HG02588 (cell line): ENCODE data around the gene CXXC5.

Experiments used
- ATAC-seq: cut with Tn5 transposase; IDR thresholded peaks from one replicate; pipeline ENCODE4 v1.9.1; 2021; ENCODE audit warnings: mild to moderate bottlenecking, moderate library complexity; ENCODE audit not compliant: unreplicated experiment

CXXC5 gene

GRCh38 chr5:139690803-139691629 is 42.9 kb downstream of the CXXC5 start:
- no peak for ATAC-seq

DNA sequence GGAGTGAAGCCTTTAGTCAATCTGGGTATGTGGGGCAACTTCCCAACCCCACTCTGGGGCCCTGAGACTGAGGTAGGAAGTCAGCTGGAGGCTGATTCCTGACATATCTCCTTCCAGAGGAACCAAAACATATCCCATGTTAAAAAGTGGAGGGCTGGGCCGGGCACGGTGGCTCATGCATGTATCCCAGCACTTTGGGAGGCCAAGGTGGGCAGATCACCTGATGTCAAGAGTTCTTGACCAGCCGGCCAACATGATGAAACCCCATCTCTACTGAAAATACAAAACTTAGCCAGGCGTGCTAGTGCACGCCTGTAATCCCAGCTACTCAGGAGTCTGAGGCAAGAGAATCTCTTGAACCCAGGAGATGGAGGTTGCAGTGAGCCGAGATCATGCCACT is 44.0 kb downstream of the CXXC5 start:
- ATAC-seq, result no peak

GRCh38 chr5:139692679-139693308 is 44.6 kb downstream of the CXXC5 start:
- no peak for ATAC-seq

GRCh38 chr5:139693676-139694364 is 45.7 kb downstream of the CXXC5 start:
- no peak for ATAC-seq

DNA sequence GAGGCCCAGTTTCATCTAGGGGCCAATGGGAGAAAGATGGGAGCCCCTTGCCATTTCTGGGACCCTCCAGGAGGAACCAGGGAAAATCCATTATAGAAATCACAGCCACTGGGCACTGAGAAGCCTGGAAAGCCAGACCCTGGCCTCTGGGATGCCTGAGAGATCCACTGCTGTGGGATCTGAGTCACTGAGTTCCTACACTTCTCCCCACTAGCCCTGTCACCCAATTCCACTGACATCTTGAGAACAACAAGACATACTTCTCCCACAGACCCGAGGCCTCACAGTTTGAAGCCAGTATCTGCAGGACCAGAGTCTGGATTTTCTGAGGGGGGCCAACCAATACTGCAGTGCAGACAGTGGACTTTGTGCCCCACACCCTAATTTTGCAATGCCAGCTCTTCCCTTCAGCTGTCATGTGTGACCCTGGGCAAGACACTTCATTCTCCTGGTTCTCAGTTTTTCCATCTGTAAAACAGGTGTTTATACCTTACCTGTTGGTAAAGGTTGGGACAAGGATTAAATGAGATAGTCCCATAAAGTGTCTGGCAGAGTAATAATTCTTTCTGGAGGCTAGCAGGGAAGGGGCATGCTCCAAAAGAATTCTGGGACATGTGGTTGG is 46.5 kb downstream of the CXXC5 start:
- no peak for ATAC-seq

DNA sequence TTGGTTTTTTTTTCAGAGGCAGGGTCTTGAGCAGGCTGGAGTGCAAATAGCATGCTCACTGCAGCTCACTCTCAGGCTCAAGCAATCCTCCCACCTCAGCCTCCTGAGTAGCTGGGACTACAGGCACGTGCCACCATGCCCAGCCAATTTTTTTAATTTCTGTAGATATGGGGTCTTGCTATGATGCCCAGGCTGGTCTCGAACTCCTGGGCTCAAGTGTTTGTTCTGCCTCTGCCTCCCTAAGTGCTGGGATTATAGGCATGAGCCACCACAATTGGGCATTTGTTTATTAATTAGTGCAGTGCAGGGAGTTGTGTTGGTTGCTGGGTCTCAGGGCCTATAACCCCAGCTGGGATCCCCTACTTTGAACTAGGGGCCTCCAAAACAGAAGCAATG is 47.0 kb downstream of the CXXC5 start:
- ATAC-seq, result no peak

DNA sequence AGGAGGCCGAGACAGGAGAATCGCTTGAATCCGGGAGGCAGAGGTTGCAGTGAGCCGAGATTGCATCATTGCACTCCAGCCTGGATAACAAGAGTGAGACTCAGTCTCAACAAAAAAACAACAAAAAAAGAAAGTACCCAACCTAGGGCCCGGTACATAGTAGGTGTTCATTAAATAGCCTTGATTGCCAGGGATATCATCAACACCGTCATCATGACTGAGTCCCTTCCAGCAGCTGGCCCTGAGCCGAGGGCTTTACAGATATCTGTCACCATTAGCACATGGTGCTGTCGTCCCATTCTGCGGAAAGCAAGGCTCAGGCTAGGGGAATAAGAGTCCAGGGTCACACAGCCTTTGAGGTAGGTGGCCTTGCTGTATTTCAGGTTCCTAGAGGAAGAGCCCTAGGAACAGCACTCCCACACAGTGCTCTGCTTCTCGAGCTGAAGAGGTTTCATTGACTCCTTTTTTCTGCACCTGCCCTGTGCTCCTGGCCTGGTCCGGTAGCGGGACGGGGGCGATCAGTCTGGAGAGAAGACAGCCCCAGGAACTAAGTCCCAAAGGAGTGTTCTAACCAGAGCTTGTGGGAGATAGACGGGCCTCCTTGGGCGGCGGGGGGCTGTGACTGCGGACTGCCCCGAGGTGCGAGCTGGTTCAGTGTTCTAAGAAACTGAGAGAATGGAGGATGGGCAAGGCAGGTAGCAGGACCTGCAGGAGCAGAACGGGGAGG is 48.2 kb downstream of the CXXC5 start:
- no peak for ATAC-seq

GRCh38 chr5:139696894-139697658 is 48.9 kb downstream of the CXXC5 start:
- no peak for ATAC-seq

DNA sequence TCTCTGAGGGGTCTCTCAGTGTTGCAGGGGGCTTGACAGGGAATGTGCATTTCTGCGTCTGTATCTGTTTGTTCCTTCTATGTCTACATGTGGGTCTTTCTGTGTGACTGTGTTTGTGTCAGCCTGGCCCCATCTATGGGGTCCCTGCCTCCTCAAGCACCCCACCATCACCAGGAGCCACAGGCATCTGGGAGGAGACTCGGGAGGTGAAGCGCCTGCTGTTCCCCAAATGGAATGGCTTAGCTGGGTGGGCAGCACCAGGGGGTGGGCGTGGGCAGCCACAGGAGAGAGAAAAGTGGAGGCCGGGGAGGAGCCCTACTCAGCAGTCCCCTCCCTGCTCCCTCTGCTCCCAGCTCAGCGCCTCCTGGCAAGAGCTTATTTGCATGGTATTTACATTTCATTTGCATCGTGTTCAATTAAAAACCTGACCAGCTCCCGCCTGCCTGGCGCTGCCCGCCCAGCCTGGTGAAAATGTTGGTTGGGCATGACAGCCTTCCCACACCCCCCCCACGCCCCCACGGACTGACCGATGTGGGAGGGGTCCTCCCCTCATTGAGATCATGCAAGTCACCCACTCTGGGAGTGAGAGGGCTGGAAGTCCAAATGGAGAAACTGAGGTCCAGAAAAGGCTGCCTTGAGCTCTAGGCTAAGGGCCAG is 50.5 kb downstream of the CXXC5 start:
- ATAC-seq, result no peak

GRCh38 chr5:139699351-139699750 is 51.2 kb downstream of the CXXC5 start:
- no peak for ATAC-seq

- ATAC-seq, result no peak
These were observed 52.5 kb downstream of the CXXC5 start for GRCh38 chr5:139700711-139701055.

- ATAC-seq, result no peak
These were observed 53.0 kb downstream of the CXXC5 start for GRCh38 chr5:139701056-139701741.

- ATAC-seq, result no peak
These were observed 54.4 kb downstream of the CXXC5 start for GRCh38 chr5:139702548-139702947.

GRCh38 chr5:139704748-139705147 is 56.6 kb downstream of the CXXC5 start:
- no peak for ATAC-seq

DNA sequence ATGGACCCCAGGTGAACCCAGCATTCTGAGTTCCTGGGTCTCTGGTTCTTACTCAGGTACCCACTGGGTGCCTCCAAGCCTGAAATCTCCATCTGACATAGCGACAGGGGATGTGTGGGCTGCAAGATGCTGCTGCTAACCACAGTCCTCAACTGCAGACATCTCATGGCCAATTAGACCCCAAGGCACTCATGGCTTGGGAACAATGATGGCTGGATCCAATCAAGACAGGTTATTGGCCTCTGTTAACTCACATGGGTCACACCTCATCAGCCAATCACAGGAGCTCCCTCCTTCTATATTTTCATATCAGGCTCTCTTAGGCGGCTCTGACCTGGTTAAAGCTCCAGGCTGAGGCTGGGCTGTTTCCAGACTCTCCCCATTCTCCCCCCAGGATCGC is 57.0 kb downstream of the CXXC5 start:
- no peak for ATAC-seq

DNA sequence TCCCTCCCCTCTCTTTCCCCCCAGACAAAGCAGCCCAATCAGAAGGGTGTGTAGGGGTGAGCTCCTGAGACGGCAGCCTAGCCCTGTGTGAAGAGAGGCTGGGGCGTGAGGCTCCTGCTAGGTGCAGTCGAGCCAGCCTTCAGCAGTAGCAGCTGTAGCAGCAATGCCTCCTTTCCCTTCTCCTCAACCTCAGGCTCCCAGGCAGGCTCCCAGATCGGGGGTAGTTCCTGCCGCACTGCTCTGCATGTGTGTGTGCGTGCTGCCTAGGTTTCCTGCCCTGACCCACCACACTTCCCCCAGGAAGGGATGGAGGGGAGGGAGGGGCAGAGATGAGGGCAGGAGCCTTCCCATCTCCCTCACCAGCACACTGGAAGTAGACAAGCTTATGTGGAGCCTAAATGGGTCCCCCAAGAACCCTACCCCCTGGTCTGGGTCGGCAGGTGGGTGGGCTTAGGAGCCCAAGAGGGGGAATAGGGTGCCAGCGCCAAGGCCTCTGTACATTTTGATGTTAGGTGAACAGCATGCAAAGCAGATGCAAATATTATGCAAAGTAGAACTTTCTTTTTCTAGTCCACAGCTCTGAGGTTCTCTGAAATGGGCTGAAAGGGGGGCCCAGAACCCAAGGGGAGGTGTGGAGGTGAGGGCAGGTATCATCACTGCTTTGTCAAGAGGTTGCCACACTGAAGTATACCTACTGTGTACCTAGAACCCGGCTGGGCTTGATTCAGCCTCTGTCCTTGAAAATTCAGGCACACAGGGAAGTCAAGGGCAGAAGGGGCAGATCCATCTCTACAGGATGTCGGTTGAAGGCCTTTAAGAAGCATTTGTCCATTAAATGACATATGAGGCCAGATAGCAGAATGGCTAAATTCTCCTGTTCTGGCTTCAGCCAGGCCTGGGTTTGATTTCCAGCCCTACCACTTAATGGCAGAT is 57.8 kb downstream of the CXXC5 start:
- no peak for ATAC-seq

DNA sequence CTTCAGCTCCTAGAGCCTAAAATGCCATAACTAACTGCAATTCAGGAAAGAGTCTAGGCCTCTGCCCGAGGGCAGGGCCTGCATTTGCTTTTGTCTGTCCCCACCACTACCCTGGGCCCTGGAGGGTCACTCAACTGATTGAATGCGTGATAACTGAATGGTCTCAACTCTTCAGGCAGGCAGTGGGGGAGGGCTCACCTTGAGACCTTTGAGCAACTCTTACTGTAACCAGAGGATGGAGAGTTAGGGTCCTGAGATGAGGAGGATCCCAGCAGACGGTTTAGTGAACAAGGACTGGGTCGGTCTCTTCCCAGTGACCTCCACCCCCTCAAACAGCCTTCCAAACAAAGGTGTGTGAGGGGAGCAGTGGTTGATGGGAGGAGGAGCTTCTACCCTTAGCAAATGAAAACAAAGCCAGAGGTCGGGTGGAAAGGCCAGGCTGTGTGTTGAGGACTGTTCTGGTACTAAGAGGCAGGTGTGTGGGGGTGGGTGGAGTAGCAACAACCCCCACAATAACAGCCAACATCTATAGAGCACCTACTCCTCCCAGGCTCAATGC is 59.4 kb downstream of the CXXC5 start:
- no peak for ATAC-seq

GRCh38 chr5:139708434-139708861 is 60.3 kb downstream of the CXXC5 start:
- no peak for ATAC-seq
